Measurements from ENCODE around the gene TMEM50A. TPM values are rescaled to one million over a fixed set of nuclear protein-coding genes. Genes with fewer than 3 reads are reported as not detected.

TMEM50A gene
- total and polyA plus RNA-seq, 2 donors (not counting 3 experiments of a cell fraction or from before 2014, with no cell fraction given), result 125 to 140 TPM

DNA sequence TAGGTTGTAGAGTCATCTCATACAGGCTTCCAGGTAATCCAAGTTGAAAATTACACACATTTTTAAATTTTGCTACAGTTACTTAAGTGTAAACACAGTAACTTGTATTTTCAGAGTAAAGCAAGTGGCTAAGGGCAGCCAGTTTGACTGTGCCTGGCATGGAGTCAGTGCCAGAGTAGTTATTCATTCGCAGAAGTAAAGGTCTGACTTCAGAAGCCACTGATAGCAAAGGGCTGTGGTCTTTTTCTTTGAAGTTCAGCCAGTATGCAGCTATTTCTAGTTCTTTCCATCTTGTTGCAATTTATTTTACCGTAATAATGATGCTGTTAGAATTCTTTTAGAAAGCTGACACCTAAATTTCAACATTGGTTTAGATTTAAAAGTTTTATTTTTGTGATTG is 9.4 kb downstream of the TMEM50A start:
- intact Hi-C loops (cut with micrococcal nuclease), result no loop called here
- Histone ChIP-seq H3K27me3 (ENCODE audit: control insufficient read depth in 2 of 2, insufficient read depth in 2 of 2, low read length in 2 of 2) (no peaks in the 10 kb centered on the region), H3K4me1 (ENCODE audit: control insufficient read depth, extremely low read depth, insufficient read depth, low read length) (no peaks in the 10 kb centered on the region), H3K9me3 (replicated peaks; ENCODE audit: control insufficient read depth, insufficient read depth, low read length) (no peaks in the 10 kb centered on the region), H4K20me1 (replicated peaks; ENCODE audit: control insufficient read depth, extremely low read depth, insufficient read depth, low read length) (peaks cover 2% of the 10 kb centered on the region), H3K4me2 (ENCODE audit: insufficient read depth, low read length) (no peak overlapping the region), H3K79me2 (ENCODE audit: control insufficient read depth, insufficient read depth, low read length) (peaks cover 27% of the 10 kb centered on the region), H3K27ac (ENCODE audit: insufficient read depth, low read depth, low read length) (no peak overlapping the region), H3K9ac (replicated peaks; ENCODE audit: extremely low read depth, insufficient read depth, low read length) (no peak overlapping the region), H3K9me1 (replicated peaks; ENCODE audit: control insufficient read depth, extremely low read depth, insufficient read depth, low read length) (no peaks in the 10 kb centered on the region), H3K36me3 (ENCODE audit: control insufficient read depth in 2 of 2, extremely low read depth in 1 of 2, insufficient read depth in 2 of 2, low read length in 2 of 2) (peaks cover 4 to 6% of the 10 kb centered on the region in 2 experiments), H3K4me3 (replicated peaks in 1 of 3; ENCODE audit: insufficient read depth in 1 of 3, low read depth in 1 of 3, low read length in 3 of 3) (no peak overlapping the region), H2AFZ (ENCODE audit: low read depth, low read length) (no peak overlapping the region)
- DNase-seq (ENCODE audit: low read depth, low spot score) (no peak), FAIRE-seq (peak; percentile 40)
- TF ChIP-seq EZH2 (IDR thresholded peaks at IDR 0.05; ENCODE audit: borderline replicate concordance, low read depth, low read length, severe bottlenecking), result no peak
- no peak for TF ChIP-seq FOS (IDR thresholded peaks at IDR 0.05; ENCODE audit: borderline replicate concordance, insufficient read depth, low read length)
- TF ChIP-seq GATA2 (IDR thresholded peaks at IDR 0.05; ENCODE audit: insufficient read depth, insufficient read length, low read depth, low read length), result no peak
- no peak for TF ChIP-seq MYC (IDR thresholded peaks at IDR 0.05; ENCODE audit: low read depth, low read length)
- BruUV-seq (replicated peaks), result no TSS peak
- dilution Hi-C loops (cut with MboI; ENCODE audit: extremely low pct_ligation_motif_present, low sequenced_read_pairs), result no loop called here
- CTCF ChIA-PET, result interaction anchor here (1.7 kb wide), 1 partner anchor 11 kb away, joined by 3 read pairs; no protein-coding TSS in a partner anchor
- POLR2A ChIA-PET, result no interaction called here

DNA sequence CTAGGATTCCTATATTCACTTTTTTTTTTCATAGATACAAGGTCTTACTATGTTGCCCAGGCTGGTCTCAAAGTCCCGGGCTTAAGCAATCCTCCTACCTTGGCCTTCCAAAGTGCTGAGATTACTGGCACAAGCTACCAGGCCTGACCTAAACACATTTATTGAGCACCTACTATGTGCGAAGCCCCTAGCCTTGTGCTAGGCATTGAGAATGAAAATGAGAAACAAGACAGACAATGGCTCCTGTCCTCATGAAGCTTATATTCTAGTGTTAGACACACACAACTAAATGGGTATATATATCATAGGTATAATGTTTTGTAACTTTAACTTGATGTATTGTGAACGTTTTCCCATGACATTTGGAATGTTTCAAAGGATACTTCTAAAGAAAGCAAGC is 11.5 kb downstream of the TMEM50A start:
- FAIRE-seq, result no peak
- H4K20me1 ChIP-seq (replicated peaks; ENCODE audit: control insufficient read depth, extremely low read depth, insufficient read depth, low read length), result peaks cover 4% of the 10 kb centered on the region
- no peaks in the 10 kb centered on the region for H3K9me3 ChIP-seq (replicated peaks; ENCODE audit: control insufficient read depth, insufficient read depth, low read length)
- ChIA-PET CTCF (no interaction called here), POLR2A (no interaction called here)
- H3K4me1 ChIP-seq (ENCODE audit: control insufficient read depth, extremely low read depth, insufficient read depth, low read length), result no peaks in the 10 kb centered on the region
- H3K27me3 ChIP-seq (ENCODE audit: control insufficient read depth in 2 of 2, insufficient read depth in 2 of 2, low read length in 2 of 2), result no peaks in the 10 kb centered on the region
- no peak overlapping the region for H3K27ac ChIP-seq (ENCODE audit: insufficient read depth, low read depth, low read length)
- TF ChIP-seq MYC (IDR thresholded peaks at IDR 0.05; ENCODE audit: low read depth, low read length) (no peak), POLR2A (IDR thresholded peaks at IDR 0.05; ENCODE audit: low read depth, low read length) (no peak), GATA2 (IDR thresholded peaks at IDR 0.05; ENCODE audit: insufficient read depth, insufficient read length, low read depth, low read length) (no peak), JUN (IDR thresholded peaks at IDR 0.05; ENCODE audit: borderline replicate concordance, insufficient read depth, insufficient read length, low read depth) (no peak), EZH2 (IDR thresholded peaks at IDR 0.05; ENCODE audit: borderline replicate concordance, low read depth, low read length, severe bottlenecking) (no peak), FOS (IDR thresholded peaks at IDR 0.05; ENCODE audit: borderline replicate concordance, insufficient read depth, low read length) (no peak), POLR2AphosphoS5 (IDR thresholded peaks at IDR 0.05; ENCODE audit: insufficient read depth, low read depth, low read length) (no peak)
- TF ChIP-seq, protein P1, sequence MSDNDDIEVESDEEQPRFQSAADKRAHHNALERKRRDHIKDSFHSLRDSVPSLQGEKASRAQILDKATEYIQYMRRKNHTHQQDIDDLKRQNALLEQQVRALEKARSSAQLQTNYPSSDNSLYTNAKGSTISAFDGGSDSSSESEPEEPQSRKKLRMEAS (IDR thresholded peaks at IDR 0.05; ENCODE audit: insufficient read depth, insufficient read length), result no peak
- TF ChIP-seq, protein P2, sequence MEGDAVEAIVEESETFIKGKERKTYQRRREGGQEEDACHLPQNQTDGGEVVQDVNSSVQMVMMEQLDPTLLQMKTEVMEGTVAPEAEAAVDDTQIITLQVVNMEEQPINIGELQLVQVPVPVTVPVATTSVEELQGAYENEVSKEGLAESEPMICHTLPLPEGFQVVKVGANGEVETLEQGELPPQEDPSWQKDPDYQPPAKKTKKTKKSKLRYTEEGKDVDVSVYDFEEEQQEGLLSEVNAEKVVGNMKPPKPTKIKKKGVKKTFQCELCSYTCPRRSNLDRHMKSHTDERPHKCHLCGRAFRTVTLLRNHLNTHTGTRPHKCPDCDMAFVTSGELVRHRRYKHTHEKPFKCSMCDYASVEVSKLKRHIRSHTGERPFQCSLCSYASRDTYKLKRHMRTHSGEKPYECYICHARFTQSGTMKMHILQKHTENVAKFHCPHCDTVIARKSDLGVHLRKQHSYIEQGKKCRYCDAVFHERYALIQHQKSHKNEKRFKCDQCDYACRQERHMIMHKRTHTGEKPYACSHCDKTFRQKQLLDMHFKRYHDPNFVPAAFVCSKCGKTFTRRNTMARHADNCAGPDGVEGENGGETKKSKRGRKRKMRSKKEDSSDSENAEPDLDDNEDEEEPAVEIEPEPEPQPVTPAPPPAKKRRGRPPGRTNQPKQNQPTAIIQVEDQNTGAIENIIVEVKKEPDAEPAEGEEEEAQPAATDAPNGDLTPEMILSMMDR (IDR thresholded peaks at IDR 0.05; ENCODE audit: extremely low read depth in 1 of 2, insufficient read depth in 1 of 2, low read depth in 1 of 2, low read length in 2 of 2), result no peak
- no peak overlapping the region for H3K4me2 ChIP-seq (ENCODE audit: insufficient read depth, low read length)
- no peaks in the 10 kb centered on the region for H3K9me1 ChIP-seq (replicated peaks; ENCODE audit: control insufficient read depth, extremely low read depth, insufficient read depth, low read length)
- no peak overlapping the region for H3K4me3 ChIP-seq (replicated peaks in 1 of 3; ENCODE audit: insufficient read depth in 1 of 3, low read depth in 1 of 3, low read length in 3 of 3)
- no TSS peak for BruUV-seq (replicated peaks)
- dilution Hi-C loops (cut with MboI; ENCODE audit: extremely low pct_ligation_motif_present, low sequenced_read_pairs) (no loop called here), intact Hi-C loops (cut with micrococcal nuclease) (no loop called here)
- no peak overlapping the region for H2AFZ ChIP-seq (ENCODE audit: low read depth, low read length)
- H3K36me3 ChIP-seq (ENCODE audit: control insufficient read depth in 2 of 2, extremely low read depth in 1 of 2, insufficient read depth in 2 of 2, low read length in 2 of 2), result peaks cover 7 to 11% of the 10 kb centered on the region in 2 experiments
- peaks cover 12% of the 10 kb centered on the region for H3K79me2 ChIP-seq (ENCODE audit: control insufficient read depth, insufficient read depth, low read length)
- no peak for DNase-seq (ENCODE audit: low read depth, low spot score)
- no peak overlapping the region for H3K9ac ChIP-seq (replicated peaks; ENCODE audit: extremely low read depth, insufficient read depth, low read length)

All from endothelial cell of umbilical vein (primary cell).